ENCODE measurements around the gene DVL1.

The DVL1 gene

GRCh38 chr1:1307923-1308755 is 41.1 kb downstream of the DVL1 start, which contains the start of the genes ACAP3 and PUSL1:
Gene ACAP3 (minus strand): TSS chr1:1307930. CDS start chr1:1307815, 115 bp downstream.
Gene PUSL1 (plus strand): TSS chr1:1308597. CDS start chr1:1308644, 47 bp downstream.
- TF ChIP-seq, protein P1, sequence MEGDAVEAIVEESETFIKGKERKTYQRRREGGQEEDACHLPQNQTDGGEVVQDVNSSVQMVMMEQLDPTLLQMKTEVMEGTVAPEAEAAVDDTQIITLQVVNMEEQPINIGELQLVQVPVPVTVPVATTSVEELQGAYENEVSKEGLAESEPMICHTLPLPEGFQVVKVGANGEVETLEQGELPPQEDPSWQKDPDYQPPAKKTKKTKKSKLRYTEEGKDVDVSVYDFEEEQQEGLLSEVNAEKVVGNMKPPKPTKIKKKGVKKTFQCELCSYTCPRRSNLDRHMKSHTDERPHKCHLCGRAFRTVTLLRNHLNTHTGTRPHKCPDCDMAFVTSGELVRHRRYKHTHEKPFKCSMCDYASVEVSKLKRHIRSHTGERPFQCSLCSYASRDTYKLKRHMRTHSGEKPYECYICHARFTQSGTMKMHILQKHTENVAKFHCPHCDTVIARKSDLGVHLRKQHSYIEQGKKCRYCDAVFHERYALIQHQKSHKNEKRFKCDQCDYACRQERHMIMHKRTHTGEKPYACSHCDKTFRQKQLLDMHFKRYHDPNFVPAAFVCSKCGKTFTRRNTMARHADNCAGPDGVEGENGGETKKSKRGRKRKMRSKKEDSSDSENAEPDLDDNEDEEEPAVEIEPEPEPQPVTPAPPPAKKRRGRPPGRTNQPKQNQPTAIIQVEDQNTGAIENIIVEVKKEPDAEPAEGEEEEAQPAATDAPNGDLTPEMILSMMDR (IDR thresholded peaks at IDR 0.05; ENCODE audit: low read depth, low read length) = no peak
- H3K36me3 ChIP-seq = peaks cover 51% of the 10 kb centered on the region
- H3K4me3 ChIP-seq (ENCODE audit: low read depth, low read length) = peak within 1 kb of the TSS; percentile 97
- H3K9me3 ChIP-seq (ENCODE audit: severe bottlenecking) = no peaks in the 10 kb centered on the region
- no peaks in the 10 kb centered on the region for H3K27me3 ChIP-seq (ENCODE audit: insufficient read depth, low read depth, severe bottlenecking)
- DNase-seq = peak; percentile 88
- H3K27ac ChIP-seq = peak within 1 kb of the TSS; percentile 99

GRCh38 chr1:1307261-1307922 is 41.8 kb downstream of the DVL1 start:
- Histone ChIP-seq H3K27ac (peak overlapping the region; percentile 99), H3K4me3 (ENCODE audit: low read depth, low read length) (peak overlapping the region; percentile 97), H3K27me3 (ENCODE audit: insufficient read depth, low read depth, severe bottlenecking) (no peaks in the 10 kb centered on the region), H3K36me3 (peaks cover 43% of the 10 kb centered on the region), H3K9me3 (ENCODE audit: severe bottlenecking) (no peaks in the 10 kb centered on the region)
- TF ChIP-seq, protein P1 (IDR thresholded peaks at IDR 0.05; ENCODE audit: low read depth, low read length) = no peak
- no peak for DNase-seq

GRCh38 chr1:1306661-1307260 is 42.5 kb downstream of the DVL1 start:
- Histone ChIP-seq H3K27ac (peak overlapping the region; percentile 99), H3K4me3 (ENCODE audit: low read depth, low read length) (peak overlapping the region; percentile 97), H3K36me3 (peaks cover 37% of the 10 kb centered on the region), H3K9me3 (ENCODE audit: severe bottlenecking) (no peaks in the 10 kb centered on the region), H3K27me3 (ENCODE audit: insufficient read depth, low read depth, severe bottlenecking) (no peaks in the 10 kb centered on the region)
- TF ChIP-seq, protein P1 (IDR thresholded peaks at IDR 0.05; ENCODE audit: low read depth, low read length) = no peak
- DNase-seq = no peak

- peak overlapping the region; percentile 99 for H3K27ac ChIP-seq
- TF ChIP-seq, protein P1 (IDR thresholded peaks at IDR 0.05; ENCODE audit: low read depth, low read length) = peak; percentile 52
- no peaks in the 10 kb centered on the region for H3K27me3 ChIP-seq (ENCODE audit: insufficient read depth, low read depth, severe bottlenecking)
- DNase-seq = peak; percentile 71
- H3K9me3 ChIP-seq (ENCODE audit: severe bottlenecking) = no peaks in the 10 kb centered on the region
- H3K4me3 ChIP-seq (ENCODE audit: low read depth, low read length) = peak overlapping the region; percentile 97
- H3K36me3 ChIP-seq = peaks cover 31% of the 10 kb centered on the region
Observed at GRCh38 chr1:1306070-1306660, 43.1 kb downstream of the DVL1 start.

- H3K4me3 ChIP-seq (ENCODE audit: low read depth, low read length) = peak overlapping the region; percentile 97
- peak; percentile 92 for DNase-seq
- TF ChIP-seq, protein P1 (IDR thresholded peaks at IDR 0.05; ENCODE audit: low read depth, low read length) = no peak
- H3K27me3 ChIP-seq (ENCODE audit: insufficient read depth, low read depth, severe bottlenecking) = no peaks in the 10 kb centered on the region
- H3K36me3 ChIP-seq = peaks cover 28% of the 10 kb centered on the region
- peak overlapping the region; percentile 99 for H3K27ac ChIP-seq
- no peaks in the 10 kb centered on the region for H3K9me3 ChIP-seq (ENCODE audit: severe bottlenecking)
Observed at GRCh38 chr1:1305300-1306069, 43.7 kb downstream of the DVL1 start.
